ENCODE data around the gene SIVA1. TPM values are rescaled to one million over a fixed set of nuclear protein-coding genes. Genes with fewer than 3 reads are reported as not detected.
A peak's percentile ranks its signal among the peaks of the same experiment; 100 is the strongest.
"Not testable (repeated sequence)": the region's sequence is repeated elsewhere in the genome, so short reads cannot be mapped to it uniquely, and the experiment has no call there.

Gene SIVA1
- polyA plus RNA-seq, 3 donors from 2014 or later = 155 to 321 (median 203) TPM

GRCh38 chr14:104724981-104725771, 27.8 kb upstream of the SIVA1 start:
- Mint-ChIP-seq H3K27me3 (ENCODE audit: low read depth in 3 of 3) (peaks cover 0 to 3% (median 1%) of the 10 kb centered on the region in 3 donors), H3K4me3 (peak overlapping the region in 4 of 5 donors; percentile 55 to 67 (median 60)), H3K4me1 (no peaks in the 10 kb centered on the region), H3K36me3 (no peaks in the 10 kb centered on the region), H3K27ac (no peak overlapping the region), H3K9me3 (no peaks in the 10 kb centered on the region)
- DNase-seq = no peak

- H3K36me3 Mint-ChIP-seq = no peaks in the 10 kb centered on the region
- peaks cover 0 to 3% (median 1%) of the 10 kb centered on the region in 3 donors for H3K27me3 Mint-ChIP-seq (ENCODE audit: low read depth in 3 of 3)
- no peak for DNase-seq
- no peaks in the 10 kb centered on the region for H3K4me1 Mint-ChIP-seq
- no peaks in the 10 kb centered on the region for H3K9me3 Mint-ChIP-seq
- H3K27ac Mint-ChIP-seq = no peak overlapping the region
- peak overlapping the region in 1 of 5 donors; percentile 55 for H3K4me3 Mint-ChIP-seq
These were observed 27.0 kb upstream of the SIVA1 start for GRCh38 chr14:104725772-104726548.

- Mint-ChIP-seq H3K36me3 (no peaks in the 10 kb centered on the region), H3K9me3 (no peaks in the 10 kb centered on the region), H3K4me1 (no peaks in the 10 kb centered on the region), H3K27me3 (ENCODE audit: low read depth in 3 of 3) (peaks cover 0 to 3% (median 1%) of the 10 kb centered on the region in 3 donors), H3K4me3 (no peak overlapping the region), H3K27ac (peak overlapping the region in 1 of 6 donors; percentile 24)
- DNase-seq = no peak
These were observed 26.1 kb upstream of the SIVA1 start for GRCh38 chr14:104726600-104727451.

GRCh38 chr14:104728631-104729030, 24.3 kb upstream of the SIVA1 start:
- H3K4me3 Mint-ChIP-seq = no peak overlapping the region
- H3K27ac Mint-ChIP-seq = no peak overlapping the region
- no peaks in the 10 kb centered on the region for H3K4me1 Mint-ChIP-seq
- no peaks in the 10 kb centered on the region for H3K36me3 Mint-ChIP-seq
- peaks cover 0 to 3% (median 1%) of the 10 kb centered on the region in 3 donors for H3K27me3 Mint-ChIP-seq (ENCODE audit: low read depth in 3 of 3)
- no peak for DNase-seq
- H3K9me3 Mint-ChIP-seq = no peaks in the 10 kb centered on the region

- H3K36me3 Mint-ChIP-seq; H3K4me1 Mint-ChIP-seq; H3K9me3 Mint-ChIP-seq; DNase-seq; H3K27me3 Mint-ChIP-seq (ENCODE audit: low read depth in 3 of 3); H3K4me3 Mint-ChIP-seq: not testable (repeated sequence)
- H3K27ac Mint-ChIP-seq = peak overlapping the region in 1 of 6 donors; percentile 51
These were observed 23.6 kb upstream of the SIVA1 start for GRCh38 chr14:104729176-104729834.

GRCh38 chr14:104729835-104730181, 23.1 kb upstream of the SIVA1 start:
- no peak overlapping the region for H3K27ac Mint-ChIP-seq
- H3K9me3 Mint-ChIP-seq = no peaks in the 10 kb centered on the region

GRCh38 chr14:104730487-104730886, 22.5 kb upstream of the SIVA1 start:
- DNase-seq = no peak
- peaks cover 0 to 3% (median 1%) of the 10 kb centered on the region in 3 donors for H3K27me3 Mint-ChIP-seq (ENCODE audit: low read depth in 3 of 3)

More at GRCh38 chr14:104729835-104730181, 23.1 kb upstream of the SIVA1 start:
- H3K27me3 Mint-ChIP-seq (ENCODE audit: low read depth in 3 of 3) = peaks cover 0 to 3% (median 1%) of the 10 kb centered on the region in 3 donors
- H3K4me1 Mint-ChIP-seq = no peaks in the 10 kb centered on the region
- DNase-seq = no peak
- H3K4me3 Mint-ChIP-seq = no peak overlapping the region
- H3K36me3 Mint-ChIP-seq = no peaks in the 10 kb centered on the region

GRCh38 chr14:104731320-104732294, 21.3 kb upstream of the SIVA1 start:
- no peaks in the 10 kb centered on the region for H3K4me1 Mint-ChIP-seq
- H3K9me3 Mint-ChIP-seq = no peaks in the 10 kb centered on the region
- H3K4me3 Mint-ChIP-seq = no peak overlapping the region
- no peak overlapping the region for H3K27ac Mint-ChIP-seq
- H3K27me3 Mint-ChIP-seq (ENCODE audit: low read depth in 3 of 3) = peaks cover 1 to 3% (median 2%) of the 10 kb centered on the region in 3 donors
- no peaks in the 10 kb centered on the region for H3K36me3 Mint-ChIP-seq
- no peak for DNase-seq

More at GRCh38 chr14:104730487-104730886, 22.5 kb upstream of the SIVA1 start:
- no peaks in the 10 kb centered on the region for H3K36me3 Mint-ChIP-seq
- no peaks in the 10 kb centered on the region for H3K9me3 Mint-ChIP-seq
- no peak overlapping the region for H3K4me3 Mint-ChIP-seq
- no peak overlapping the region for H3K27ac Mint-ChIP-seq
- no peaks in the 10 kb centered on the region for H3K4me1 Mint-ChIP-seq

GRCh38 chr14:104732355-104732804, 20.6 kb upstream of the SIVA1 start:
- H3K4me3 Mint-ChIP-seq = no peak overlapping the region
- no peak overlapping the region for H3K27ac Mint-ChIP-seq
- no peak for DNase-seq
- no peaks in the 10 kb centered on the region for H3K4me1 Mint-ChIP-seq
- H3K9me3 Mint-ChIP-seq = no peaks in the 10 kb centered on the region
- no peaks in the 10 kb centered on the region for H3K36me3 Mint-ChIP-seq
- peaks cover 1 to 3% (median 2%) of the 10 kb centered on the region in 3 donors for H3K27me3 Mint-ChIP-seq (ENCODE audit: low read depth in 3 of 3)

- Mint-ChIP-seq H3K9me3 (no peaks in the 10 kb centered on the region), H3K4me1 (no peaks in the 10 kb centered on the region), H3K36me3 (no peaks in the 10 kb centered on the region), H3K27me3 (ENCODE audit: low read depth in 3 of 3) (peaks cover 0 to 2% (median 1%) of the 10 kb centered on the region in 3 donors), H3K27ac (no peak overlapping the region), H3K4me3 (no peak overlapping the region)
- DNase-seq = no peak
These were observed 19.8 kb upstream of the SIVA1 start for GRCh38 chr14:104732931-104733681.

- DNase-seq = no peak
- Mint-ChIP-seq H3K27me3 (ENCODE audit: low read depth in 3 of 3) (peaks cover 0 to 2% (median 0%) of the 10 kb centered on the region in 3 donors), H3K4me1 (no peaks in the 10 kb centered on the region), H3K27ac (no peak overlapping the region), H3K9me3 (no peaks in the 10 kb centered on the region), H3K4me3 (no peak overlapping the region), H3K36me3 (no peaks in the 10 kb centered on the region)
These were observed 18.8 kb upstream of the SIVA1 start for GRCh38 chr14:104734051-104734587.
